OCI-LY3 (cell line): ENCODE results near the gene ORM1.

Experiments used
- H2AFZ ChIP-seq: fragments of 200-600, 300-600 bp; shearing (Covaris generic); 2 replicates; pipeline ENCODE4 v1.6.0; 2014; ENCODE audit warnings: antibody characterized with exemption, low read depth, low read length
- H3K27ac ChIP-seq: fragments of 200-600, 300-600 bp; sonication (generic); 2 replicates; pipeline ENCODE4 v1.5.1; 2014; ENCODE audit warnings: mild to moderate bottlenecking, low read length, moderate library complexity, mixed read lengths
- H3K27me3 ChIP-seq: fragments of 200-600, 300-600 bp; sonication (generic); 2 replicates; pipeline ENCODE4 v1.6.1; 2014; ENCODE audit warnings: low read depth, low read length, mixed read lengths
- H3K36me3 ChIP-seq: fragments of 200-600, 300-600 bp; sonication (generic); replicated peaks from 2 replicates; pipeline ENCODE3; 2014; ENCODE audit warnings: low read depth, low read length, mixed read lengths
- H3K4me1 ChIP-seq: fragments of 300-600, 200-600 bp; sonication (generic); 2 replicates; pipeline ENCODE4 v1.6.1; 2014; ENCODE audit warnings: low read length, mixed read lengths
- H3K4me2 ChIP-seq: fragments of 200-600, 300-600 bp; sonication (generic); 2 replicates; pipeline ENCODE4 v1.6.1; 2014; ENCODE audit warnings: low read length, mixed read lengths
- H3K4me3 ChIP-seq: fragments of 300-600, 200-600 bp; sonication (generic); 2 replicates; pipeline ENCODE4 v1.5.1; 2014; ENCODE audit warnings: antibody characterized with exemption, mild to moderate bottlenecking, low read length, moderate library complexity
- H3K79me2 ChIP-seq: fragments of 300-600, 200-600 bp; shearing (Covaris generic); 2 replicates; pipeline ENCODE4 v1.6.1; 2014; ENCODE audit warnings: mild to moderate bottlenecking, low read length, mixed read lengths
- H3K9ac ChIP-seq: fragments of 300-600, 200-600 bp; shearing (Covaris generic); 2 replicates; pipeline ENCODE4 v1.6.0; 2014; ENCODE audit warnings: mild to moderate bottlenecking, low read length, moderate library complexity
- H3K9me3 ChIP-seq: fragments of 200-600, 300-600 bp; shearing (Covaris generic); 2 replicates; pipeline ENCODE4 v1.6.1; 2014; ENCODE audit warnings: low read length, mixed read lengths; ENCODE audit not compliant: insufficient read depth
- H4K20me1 ChIP-seq: fragments of 200-600, 300-600 bp; sonication (generic); 2 replicates; pipeline ENCODE4 v1.6.1; 2016; ENCODE audit warnings: low read length, mixed read lengths; ENCODE audit not compliant: insufficient read depth
- EZH2phosphoT487 ChIP-seq: fragments of 200-600 bp; shearing (Covaris generic); IDR thresholded peaks from 2 replicates; pipeline ENCODE4 v1.6.1; 2018; ENCODE audit warnings: antibody characterized with exemption, mixed run types, low read depth
- TF ChIP-seq, protein P1 (sequence below): fragments of 200-600, 300-600 bp; sonication (generic); IDR thresholded peaks from 2 replicates; pipeline ENCODE4 v1.5.1; 2014; ENCODE audit warnings: antibody characterized with exemption, low read length, low read depth

Gene ORM1

DNA sequence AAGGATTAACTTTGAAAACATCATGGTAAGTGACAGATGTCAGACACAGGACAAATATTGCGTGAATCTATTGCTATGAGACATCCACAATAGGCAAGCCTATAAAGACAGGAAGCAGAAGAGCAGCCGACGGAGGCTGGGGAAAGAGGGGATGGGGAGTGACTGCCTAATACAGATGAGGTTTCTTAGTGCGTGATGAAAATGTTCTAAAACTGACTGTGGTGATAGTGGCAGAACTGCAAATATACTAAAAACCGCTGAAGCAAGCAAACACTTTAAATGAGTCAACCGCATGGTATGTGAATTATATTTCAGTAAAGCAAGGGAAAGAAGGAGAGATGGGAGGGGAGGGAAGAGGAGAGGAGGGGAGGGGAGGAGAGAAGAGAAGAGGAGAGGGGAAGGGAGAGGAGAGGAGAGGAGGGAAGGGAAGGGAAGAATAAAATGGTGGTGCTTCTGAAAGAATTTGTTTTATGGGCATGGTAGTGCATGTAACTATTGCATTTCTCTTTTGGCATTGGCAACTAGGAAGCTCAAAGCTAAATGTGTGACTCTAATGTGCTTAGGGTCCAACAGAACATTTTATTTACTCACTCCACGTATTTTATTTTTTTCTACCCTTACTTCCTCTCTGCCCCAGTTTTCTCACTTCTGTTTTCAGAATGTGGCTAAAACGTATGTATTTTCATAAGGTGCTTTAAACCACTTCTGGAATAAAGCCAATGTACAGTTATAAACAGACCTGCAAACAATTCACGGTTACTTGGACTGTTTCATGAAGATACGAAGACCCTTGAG is 43.6 kb downstream of the ORM1 start:
- H3K27ac ChIP-seq, result peak overlapping the region; percentile 97
- H3K4me2 ChIP-seq, result peak overlapping the region; percentile 77
- TF ChIP-seq, protein P1, sequence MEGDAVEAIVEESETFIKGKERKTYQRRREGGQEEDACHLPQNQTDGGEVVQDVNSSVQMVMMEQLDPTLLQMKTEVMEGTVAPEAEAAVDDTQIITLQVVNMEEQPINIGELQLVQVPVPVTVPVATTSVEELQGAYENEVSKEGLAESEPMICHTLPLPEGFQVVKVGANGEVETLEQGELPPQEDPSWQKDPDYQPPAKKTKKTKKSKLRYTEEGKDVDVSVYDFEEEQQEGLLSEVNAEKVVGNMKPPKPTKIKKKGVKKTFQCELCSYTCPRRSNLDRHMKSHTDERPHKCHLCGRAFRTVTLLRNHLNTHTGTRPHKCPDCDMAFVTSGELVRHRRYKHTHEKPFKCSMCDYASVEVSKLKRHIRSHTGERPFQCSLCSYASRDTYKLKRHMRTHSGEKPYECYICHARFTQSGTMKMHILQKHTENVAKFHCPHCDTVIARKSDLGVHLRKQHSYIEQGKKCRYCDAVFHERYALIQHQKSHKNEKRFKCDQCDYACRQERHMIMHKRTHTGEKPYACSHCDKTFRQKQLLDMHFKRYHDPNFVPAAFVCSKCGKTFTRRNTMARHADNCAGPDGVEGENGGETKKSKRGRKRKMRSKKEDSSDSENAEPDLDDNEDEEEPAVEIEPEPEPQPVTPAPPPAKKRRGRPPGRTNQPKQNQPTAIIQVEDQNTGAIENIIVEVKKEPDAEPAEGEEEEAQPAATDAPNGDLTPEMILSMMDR, result no peak
- TF ChIP-seq EZH2phosphoT487, result no peak
- no peak overlapping the region for H2AFZ ChIP-seq
- H3K4me1 ChIP-seq, result peaks cover 70% of the 10 kb centered on the region
- no peaks in the 10 kb centered on the region for H3K27me3 ChIP-seq
- H3K9ac ChIP-seq, result peak overlapping the region; percentile 69
- H3K36me3 ChIP-seq, result peaks cover 87% of the 10 kb centered on the region
- H3K4me3 ChIP-seq, result peak overlapping the region; percentile 48
- peaks cover 75% of the 10 kb centered on the region for H3K79me2 ChIP-seq
- H3K9me3 ChIP-seq, result no peaks in the 10 kb centered on the region
- no peaks in the 10 kb centered on the region for H4K20me1 ChIP-seq

DNA sequence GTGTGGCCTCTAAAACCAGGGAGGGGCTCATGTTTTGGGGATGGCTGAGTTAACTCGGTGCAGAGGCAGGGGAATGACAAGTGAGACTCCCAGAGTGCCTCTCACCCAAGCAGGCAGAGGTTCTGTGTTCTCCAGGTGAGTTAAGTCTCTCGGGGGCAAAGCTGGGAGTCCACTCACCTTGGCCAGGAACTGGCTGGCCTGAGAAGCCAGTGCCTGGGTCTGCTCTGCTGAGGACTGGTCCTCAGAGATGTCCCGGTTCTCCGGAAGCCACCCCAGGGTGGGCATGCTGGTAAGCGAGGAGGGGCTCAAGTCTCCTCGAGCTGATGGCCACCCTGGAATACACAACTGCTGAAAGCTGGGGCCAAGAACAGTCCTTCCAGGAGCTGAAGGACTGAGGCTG is 44.5 kb downstream of the ORM1 start:
- Histone ChIP-seq H3K9ac (peak overlapping the region; percentile 69), H3K4me3 (peak overlapping the region; percentile 48), H3K79me2 (peaks cover 82% of the 10 kb centered on the region), H3K36me3 (peaks cover 87% of the 10 kb centered on the region), H3K27me3 (no peaks in the 10 kb centered on the region), H4K20me1 (no peaks in the 10 kb centered on the region), H3K9me3 (no peaks in the 10 kb centered on the region), H3K27ac (peak overlapping the region; percentile 97), H3K4me1 (peaks cover 78% of the 10 kb centered on the region), H3K4me2 (peak overlapping the region; percentile 77), H2AFZ (no peak overlapping the region)
- TF ChIP-seq, protein P1, result no peak
- TF ChIP-seq EZH2phosphoT487, result no peak

DNA sequence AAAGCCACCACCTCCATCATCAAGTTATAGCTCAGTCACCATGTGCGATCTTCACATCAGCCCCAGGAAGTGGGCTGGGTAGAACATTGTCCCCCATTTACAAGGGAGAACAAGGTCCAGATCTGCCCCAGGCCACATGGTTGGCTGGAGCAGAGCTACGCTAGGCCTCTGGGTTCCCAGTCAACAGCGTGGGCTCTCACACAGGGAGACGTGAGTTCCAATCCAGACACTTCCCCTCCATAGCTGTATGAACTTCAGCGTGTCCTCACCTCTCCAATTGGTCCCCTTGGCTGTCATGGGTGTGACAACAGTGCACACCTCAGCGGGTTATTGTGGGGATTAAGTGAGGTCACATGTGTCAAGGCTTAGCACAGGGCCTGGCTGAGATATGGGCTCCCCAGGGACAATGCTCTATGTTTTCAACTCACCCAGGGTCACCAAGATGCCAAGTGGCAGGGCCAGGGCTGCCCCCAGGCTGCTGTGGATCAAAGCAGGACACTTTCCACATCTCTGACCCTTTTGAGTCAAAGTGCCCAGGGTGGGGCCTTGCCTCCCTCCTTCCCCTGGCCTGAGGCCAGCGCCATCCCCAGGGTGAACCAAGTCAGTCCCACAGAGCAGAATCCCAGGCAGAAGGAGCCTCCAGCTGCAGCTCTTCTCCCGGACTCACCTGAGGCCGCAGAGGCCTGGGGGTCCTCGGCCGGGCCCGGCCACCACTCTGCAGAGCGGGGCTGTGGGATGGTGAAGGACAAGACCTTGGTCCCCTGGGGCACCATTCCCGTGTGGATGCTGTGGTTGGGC is 45.1 kb downstream of the ORM1 start:
- H2AFZ ChIP-seq, result no peak overlapping the region
- peaks cover 84% of the 10 kb centered on the region for H3K4me1 ChIP-seq
- H3K4me3 ChIP-seq, result peak overlapping the region; percentile 48; the same call in 1 of the 2 replicates
- no peaks in the 10 kb centered on the region for H3K27me3 ChIP-seq
- H3K9me3 ChIP-seq, result no peaks in the 10 kb centered on the region
- peak overlapping the region; percentile 77 for H3K4me2 ChIP-seq
- H3K36me3 ChIP-seq, result peaks cover 84% of the 10 kb centered on the region
- no peaks in the 10 kb centered on the region for H4K20me1 ChIP-seq
- H3K9ac ChIP-seq, result peak overlapping the region; percentile 69
- H3K27ac ChIP-seq, result peak overlapping the region; percentile 97
- no peak for TF ChIP-seq EZH2phosphoT487
- TF ChIP-seq, protein P1, result no peak
- peaks cover 81% of the 10 kb centered on the region for H3K79me2 ChIP-seq
